GM12878 (cell line): ENCODE measurements around the gene C9orf72.

Source experiments
- CBX3 ChIP-seq: fragments of 200-600 bp; sonication (generic); IDR thresholded peaks from 2 replicates; pipeline ENCODE4 v1.6.1; 2016; ENCODE audit warnings: low read depth, borderline replicate concordance
- CEBPB ChIP-seq, 2 experiments: fragments of 150-350 bp in 1 of 2; IDR thresholded peaks; 2 replicates each; pipeline ENCODE4 v1.6.1; 2012 to 2014; ENCODE audit warnings: low read depth in 2 of 2, low read length in 2 of 2, borderline replicate concordance in 1 of 2, inconsistent platforms in 1 of 2
- FOXK2 ChIP-seq: fragments of 450-650 bp; IDR thresholded peaks from 2 replicates; pipeline ENCODE4 v1.6.1; 2017; ENCODE audit warnings: mild to moderate bottlenecking, moderate library complexity
- HDAC2 ChIP-seq: fragments of 200-600 bp; sonication (generic); IDR thresholded peaks from 2 replicates; pipeline ENCODE4 v1.6.1; 2017
- RB1 ChIP-seq: fragments of 450-650 bp; formaldehyde crosslinking; IDR thresholded peaks from 2 replicates; pipeline ENCODE4 v1.6.1; 2017; ENCODE audit warnings: mild to moderate bottlenecking, borderline replicate concordance
- TAF1 ChIP-seq: IDR thresholded peaks from 2 replicates; pipeline ENCODE4 v1.6.1; 2011; ENCODE audit warnings: mild to moderate bottlenecking, low read depth, low read length, borderline replicate concordance
- YY1 ChIP-seq: IDR thresholded peaks from 2 replicates; pipeline ENCODE4 v1.6.1; 2011; ENCODE audit warnings: low read depth, mild to moderate bottlenecking, low read length
- ZZZ3 ChIP-seq: IDR thresholded peaks from 2 replicates; pipeline ENCODE4 v1.6.1; 2011; ENCODE audit warnings: low read depth; ENCODE audit not compliant: control insufficient read depth, insufficient read length
- TF ChIP-seq, protein P1 (sequence below): IDR thresholded peaks from 2 replicates; pipeline ENCODE4 v1.6.1; 2011; ENCODE audit warnings: low read depth, mild to moderate bottlenecking, low read length, moderate library complexity, borderline replicate concordance; ENCODE audit errors: extremely low read depth
- TF ChIP-seq, protein P2 (sequence below): IDR thresholded peaks from 2 replicates; pipeline ENCODE4 v1.6.1; 2012; ENCODE audit warnings: low read depth, low read length, improper control_type of control experiment
- TF ChIP-seq, protein P3 (sequence below): IDR thresholded peaks from 2 replicates; pipeline ENCODE4 v1.6.1; 2012; ENCODE audit warnings: low read depth, low read length, improper control_type of control experiment

DNA sequence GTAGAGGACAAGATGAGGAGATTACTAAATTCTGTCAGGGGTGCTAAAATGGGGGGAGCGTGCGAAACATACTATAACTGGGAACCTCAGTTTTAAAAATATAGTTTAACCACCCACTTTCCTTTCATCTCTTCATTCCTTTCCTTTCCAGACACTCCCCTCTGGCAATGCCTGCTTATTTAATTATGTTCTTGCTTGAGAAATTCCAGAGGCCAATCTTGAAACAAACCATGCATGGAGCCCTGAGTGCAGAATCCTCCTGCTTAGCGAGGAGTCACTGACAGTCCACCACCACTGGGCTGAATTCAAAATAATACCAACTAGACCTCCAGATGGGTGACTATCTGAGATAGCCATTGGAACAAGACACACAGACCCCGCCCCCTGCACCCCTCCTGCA, 29.7 kb upstream of the C9orf72 start:
- TF ChIP-seq YY1 (no peak), FOXK2 (no peak), CBX3 (no peak), HDAC2 (no peak), RB1 (no peak), CEBPB (IDR thresholded peaks at IDR 0.05; ENCODE audit: borderline replicate concordance in 1 of 2, low read depth in 2 of 2, low read length in 2 of 2) (no peak), ZZZ3 (no peak), TAF1 (no peak)
- TF ChIP-seq, protein P1, sequence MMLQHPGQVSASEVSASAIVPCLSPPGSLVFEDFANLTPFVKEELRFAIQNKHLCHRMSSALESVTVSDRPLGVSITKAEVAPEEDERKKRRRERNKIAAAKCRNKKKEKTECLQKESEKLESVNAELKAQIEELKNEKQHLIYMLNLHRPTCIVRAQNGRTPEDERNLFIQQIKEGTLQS = no peak
- TF ChIP-seq, protein P2, sequence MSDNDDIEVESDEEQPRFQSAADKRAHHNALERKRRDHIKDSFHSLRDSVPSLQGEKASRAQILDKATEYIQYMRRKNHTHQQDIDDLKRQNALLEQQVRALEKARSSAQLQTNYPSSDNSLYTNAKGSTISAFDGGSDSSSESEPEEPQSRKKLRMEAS = no peak
- TF ChIP-seq, protein P3, sequence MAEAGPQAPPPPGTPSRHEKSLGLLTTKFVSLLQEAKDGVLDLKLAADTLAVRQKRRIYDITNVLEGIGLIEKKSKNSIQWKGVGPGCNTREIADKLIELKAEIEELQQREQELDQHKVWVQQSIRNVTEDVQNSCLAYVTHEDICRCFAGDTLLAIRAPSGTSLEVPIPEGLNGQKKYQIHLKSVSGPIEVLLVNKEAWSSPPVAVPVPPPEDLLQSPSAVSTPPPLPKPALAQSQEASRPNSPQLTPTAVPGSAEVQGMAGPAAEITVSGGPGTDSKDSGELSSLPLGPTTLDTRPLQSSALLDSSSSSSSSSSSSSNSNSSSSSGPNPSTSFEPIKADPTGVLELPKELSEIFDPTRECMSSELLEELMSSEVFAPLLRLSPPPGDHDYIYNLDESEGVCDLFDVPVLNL = no peak
